Left lung (tissue), 10 donors: ENCODE data around the gene ATG5. TPM values are rescaled to one million over a fixed set of nuclear protein-coding genes. Genes with fewer than 3 reads are reported as not detected.

Source experiments
- ATAC-seq: fragments of 200-7000 bp; cut with Tn5 transposase; one replicate; pipeline ENCODE4 v1.9.1; 2020; ENCODE audit warnings: moderate library complexity
- DNase-seq, 4 donors: peaks; one replicate each; pipeline ENCODE4 v3.0.0-alpha.2; 2013 to 2020
- H3K27ac ChIP-seq, 2 donors: fragments of 200-600 bp; sonication (generic) in 1 of 2; one replicate each; pipeline versions ENCODE4 v1.5.0 to v1.8.0; 2020 to 2021
- H3K27me3 ChIP-seq, 2 donors: fragments of 200-600 bp; sonication (generic) in 1 of 2; one replicate each; pipeline versions ENCODE4 v1.5.0 to v1.8.0; 2020 to 2021
- H3K36me3 ChIP-seq, 2 donors: fragments of 200-600 bp; sonication (generic) in 1 of 2; one replicate each; pipeline versions ENCODE4 v1.5.0 to v1.8.0; 2020 to 2021
- H3K4me1 ChIP-seq, 2 donors: fragments of 200-600 bp; one replicate each; pipeline ENCODE4 v1.8.0; 2021
- H3K4me3 ChIP-seq, 2 donors: fragments of 200-600 bp; sonication (generic) in 1 of 2; one replicate each; pipeline versions ENCODE4 v1.5.0 to v1.8.0; 2020 to 2021; ENCODE audit warnings: mild to moderate bottlenecking in 1 of 2
- H3K9me3 ChIP-seq, 2 donors: fragments of 200-600 bp; sonication (generic) in 1 of 2; one replicate each; pipeline versions ENCODE4 v1.5.0 to v1.8.0; 2020 to 2021
- intact Hi-C, 2 donors: fragments of 100-400 bp; cut with DNase I; formaldehyde crosslinking; loops; one replicate each; pipeline versions ENCODE4 v1.11.2 to v1.14.2; 2022
- polyA plus RNA-seq, 6 donors: library from polyadenylated mRNA; unstranded; fragments of 120-200 nt; gene quantifications; one replicate each; pipeline ENCODE4 v1.2.1, GENCODE V29; 2013; ENCODE audit not compliant: insufficient read length in 6 of 6
- total RNA-seq, 2 donors: library from RNA; stranded (reverse); fragmentation: NEBNext Ultra II Directional; extraction: Animal tissue kit (Norgen Biotek cat#: 25700); gene quantifications; one replicate each; pipeline ENCODE4 v1.2.1, GENCODE V29; 2021
- TF ChIP-seq, protein P1 (sequence below), 2 donors: fragments of 200-600 bp; sonication (generic) in 1 of 2; IDR thresholded peaks; one replicate each; pipeline versions ENCODE4 v1.5.0 to v1.8.0; 2021; ENCODE audit warnings: antibody characterized with exemption in 2 of 2
- donor health status: DM: no; HTN: yes; CAD: no.
- donor health status: DM: no; HTN: no; CAD: no.

Gene ATG5
- total and polyA plus RNA-seq, 8 donors = 30.9 to 42.1 (median 37.4) TPM

DNA sequence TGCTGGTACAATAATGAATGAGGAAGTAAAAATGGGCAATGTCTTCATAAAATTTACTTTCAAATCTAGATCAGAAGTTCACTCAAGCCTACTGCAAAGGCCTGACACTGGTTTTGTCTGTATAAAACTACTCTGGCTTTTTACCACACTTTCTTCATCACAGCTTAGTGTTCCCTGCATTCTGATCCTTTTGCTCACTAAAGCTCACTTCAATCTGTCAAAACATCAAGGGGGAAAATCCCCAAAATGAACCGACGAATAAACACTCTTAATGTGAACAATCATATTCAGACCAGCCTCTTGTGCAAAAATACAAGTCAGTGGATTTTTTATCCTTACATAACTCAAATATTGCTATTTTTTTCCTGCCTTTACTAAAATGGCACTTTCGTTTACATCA lies 140.9 kb downstream of the ATG5 start:
- no peaks in the 10 kb centered on the region for H3K9me3 ChIP-seq

GRCh38 chr6:106183430-106183829 lies 142.1 kb downstream of the ATG5 start:
- intact Hi-C loops = no loop called here
- DNase-seq (no peak), ATAC-seq (no peak)
- Histone ChIP-seq H3K27ac (no peak overlapping the region), H3K36me3 (peaks cover 0 to 8% of the 10 kb centered on the region in 2 donors), H3K4me1 (no peaks in the 10 kb centered on the region), H3K4me3 (no peak overlapping the region), H3K27me3 (no peaks in the 10 kb centered on the region), H3K9me3 (no peaks in the 10 kb centered on the region)
- TF ChIP-seq, protein P1, sequence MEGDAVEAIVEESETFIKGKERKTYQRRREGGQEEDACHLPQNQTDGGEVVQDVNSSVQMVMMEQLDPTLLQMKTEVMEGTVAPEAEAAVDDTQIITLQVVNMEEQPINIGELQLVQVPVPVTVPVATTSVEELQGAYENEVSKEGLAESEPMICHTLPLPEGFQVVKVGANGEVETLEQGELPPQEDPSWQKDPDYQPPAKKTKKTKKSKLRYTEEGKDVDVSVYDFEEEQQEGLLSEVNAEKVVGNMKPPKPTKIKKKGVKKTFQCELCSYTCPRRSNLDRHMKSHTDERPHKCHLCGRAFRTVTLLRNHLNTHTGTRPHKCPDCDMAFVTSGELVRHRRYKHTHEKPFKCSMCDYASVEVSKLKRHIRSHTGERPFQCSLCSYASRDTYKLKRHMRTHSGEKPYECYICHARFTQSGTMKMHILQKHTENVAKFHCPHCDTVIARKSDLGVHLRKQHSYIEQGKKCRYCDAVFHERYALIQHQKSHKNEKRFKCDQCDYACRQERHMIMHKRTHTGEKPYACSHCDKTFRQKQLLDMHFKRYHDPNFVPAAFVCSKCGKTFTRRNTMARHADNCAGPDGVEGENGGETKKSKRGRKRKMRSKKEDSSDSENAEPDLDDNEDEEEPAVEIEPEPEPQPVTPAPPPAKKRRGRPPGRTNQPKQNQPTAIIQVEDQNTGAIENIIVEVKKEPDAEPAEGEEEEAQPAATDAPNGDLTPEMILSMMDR (IDR thresholded peaks at IDR 0.05) = no peak

More for the DNA sequence above, 140.9 kb downstream of the ATG5 start:
- H3K27me3 ChIP-seq = no peaks in the 10 kb centered on the region
- H3K36me3 ChIP-seq = peaks cover 0 to 8% of the 10 kb centered on the region in 2 donors
- no peak for ATAC-seq
- no peak for DNase-seq
- no peak overlapping the region for H3K4me3 ChIP-seq
- H3K4me1 ChIP-seq = no peaks in the 10 kb centered on the region
- TF ChIP-seq, protein P1 (IDR thresholded peaks at IDR 0.05) = no peak
- intact Hi-C loops = no loop called here
- no peak overlapping the region for H3K27ac ChIP-seq

GRCh38 chr6:106182455-106182854 lies 143.1 kb downstream of the ATG5 start:
- no peak for ATAC-seq
- Histone ChIP-seq H3K36me3 (peaks cover 0 to 8% of the 10 kb centered on the region in 2 donors), H3K4me3 (no peak overlapping the region), H3K27ac (no peak overlapping the region), H3K9me3 (no peaks in the 10 kb centered on the region), H3K4me1 (no peaks in the 10 kb centered on the region), H3K27me3 (no peaks in the 10 kb centered on the region)
- no peak for DNase-seq
- intact Hi-C loops = no loop called here
- TF ChIP-seq, protein P1 (IDR thresholded peaks at IDR 0.05) = no peak

DNA sequence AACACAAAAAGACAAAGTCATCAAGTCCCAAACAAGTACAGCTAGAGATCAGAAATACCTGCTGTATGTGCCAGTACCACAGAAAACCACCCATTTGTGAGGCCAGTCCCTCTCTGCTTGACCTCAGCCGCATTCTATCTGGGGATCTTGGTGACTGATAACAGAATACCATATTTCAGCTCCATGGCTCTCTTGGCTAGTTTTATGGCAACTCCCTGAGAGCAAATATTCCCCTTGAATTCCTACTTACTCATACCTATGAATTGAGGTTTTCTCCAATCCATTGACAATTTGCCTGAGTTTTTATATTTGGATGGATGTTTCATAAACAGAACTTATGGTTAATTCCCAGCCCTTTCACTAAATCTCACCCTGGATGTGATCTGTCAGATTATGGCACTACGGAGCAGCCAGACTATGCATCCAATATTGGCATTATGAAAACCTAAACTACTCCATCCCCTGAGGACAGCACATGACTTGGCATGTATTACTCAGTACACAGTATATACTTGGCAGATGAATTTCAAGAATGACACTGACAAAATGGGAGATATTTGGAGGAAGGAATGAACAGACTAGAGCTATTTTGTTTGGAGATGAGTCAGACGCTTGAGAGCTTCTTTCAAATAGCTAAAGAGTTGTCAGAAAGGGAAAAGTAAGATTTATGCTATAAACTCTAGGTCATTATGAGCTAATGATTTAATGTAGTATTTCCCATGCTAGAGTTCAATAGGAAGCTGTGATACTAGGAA lies 143.7 kb downstream of the ATG5 start:
- Histone ChIP-seq H3K36me3 (peaks cover 0 to 8% of the 10 kb centered on the region in 2 donors), H3K4me1 (no peaks in the 10 kb centered on the region), H3K27ac (no peak overlapping the region), H3K9me3 (no peaks in the 10 kb centered on the region), H3K27me3 (no peaks in the 10 kb centered on the region), H3K4me3 (no peak overlapping the region)
- no peak for ATAC-seq
- intact Hi-C loops = no loop called here
- no peak for DNase-seq
- TF ChIP-seq, protein P1 (IDR thresholded peaks at IDR 0.05) = no peak

DNA sequence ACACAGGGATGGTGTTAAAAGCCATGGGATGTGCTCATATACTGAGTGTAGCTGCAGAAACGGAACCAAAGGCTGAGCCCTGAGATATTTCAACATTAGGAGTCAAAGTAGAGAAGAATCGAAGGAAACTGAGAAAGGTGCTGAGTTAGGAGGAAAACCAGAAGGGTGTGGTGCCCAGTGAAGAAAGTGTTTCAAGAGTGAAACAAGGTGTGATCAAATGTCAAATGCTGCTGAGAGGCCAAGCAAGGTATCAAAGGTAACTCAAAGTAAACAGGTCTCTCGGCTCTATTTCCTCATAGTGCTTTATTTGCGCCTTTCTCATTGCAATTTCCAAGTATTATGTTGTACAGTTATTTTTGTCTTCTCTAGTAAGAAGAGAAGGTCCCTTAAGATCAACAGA lies 145.4 kb downstream of the ATG5 start:
- H3K27me3 ChIP-seq = no peaks in the 10 kb centered on the region
- intact Hi-C loops = no loop called here

More for the DNA sequence above, 145.4 kb downstream of the ATG5 start:
- TF ChIP-seq, protein P1 (IDR thresholded peaks at IDR 0.05) = no peak
- DNase-seq (no peak), ATAC-seq (no peak)
- Histone ChIP-seq H3K36me3 (no peaks in the 10 kb centered on the region), H3K4me3 (no peak overlapping the region), H3K9me3 (no peaks in the 10 kb centered on the region), H3K4me1 (no peaks in the 10 kb centered on the region), H3K27ac (no peak overlapping the region)
